Breast epithelium (tissue), 3 donors: ENCODE measurements around the gene ALOX15B.

ENCODE experiments used
- CTCF ChIP-seq, 3 donors: fragments of 450-650 bp; IDR thresholded peaks; one replicate each; pipeline ENCODE4 v1.5.1; 2016 to 2017; ENCODE audit warnings: antibody characterized with exemption in 3 of 3, mild to moderate bottlenecking in 3 of 3, moderate library complexity in 3 of 3
- POLR2A ChIP-seq: fragments of 450-650 bp; IDR thresholded peaks from one replicate; pipeline ENCODE4 v1.6.1; 2016; ENCODE audit warnings: antibody characterized with exemption, mild to moderate bottlenecking, moderate library complexity

GRCh38 chr17:8021565-8022359 lies 17.1 kb upstream of the ALOX15B start:
- no peak for TF ChIP-seq CTCF (IDR thresholded peaks at IDR 0.05)
- no peak for TF ChIP-seq POLR2A
